ENCODE measurements around the gene MYOZ2. TPM values are rescaled to one million over a fixed set of nuclear protein-coding genes. Genes with fewer than 3 reads are reported as not detected.

MYOZ2 gene
- total RNA-seq, 1 donor from 2014 or later, result not detected

DNA sequence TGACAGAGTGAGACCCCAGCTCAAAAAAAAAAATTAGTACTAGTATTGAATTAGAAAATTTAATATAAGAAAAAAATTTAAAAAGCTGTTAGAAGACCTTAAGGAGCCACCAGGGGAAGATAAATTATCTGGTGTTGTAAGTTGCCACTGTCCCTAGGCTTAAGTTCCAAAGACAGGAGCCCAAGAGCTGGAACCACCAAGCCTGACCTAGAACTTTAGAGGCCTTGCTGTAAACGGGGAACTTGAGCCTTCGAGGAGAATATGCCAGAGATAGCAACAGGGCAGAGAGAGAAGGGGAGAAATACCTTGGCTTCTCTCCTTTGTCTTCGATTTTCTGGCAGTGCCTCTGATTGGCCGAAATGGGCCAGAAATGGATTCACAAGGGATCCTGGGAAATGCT lies 85.8 kb downstream of the MYOZ2 start:
- H3K27ac Mint-ChIP-seq, result no peak overlapping the region
- H3K36me3 Mint-ChIP-seq, result peaks cover 17% of the 10 kb centered on the region
- no peak for TF ChIP-seq EZH2 (IDR thresholded peaks at IDR 0.05)
- TF ChIP-seq CTCF (IDR thresholded peaks at IDR 0.05), result no peak
- TF ChIP-seq EZH2phosphoT487 (IDR thresholded peaks at IDR 0.05), result no peak
- no peaks in the 10 kb centered on the region for H3F3A ChIP-seq (ENCODE audit: low read depth)
- peaks cover under 1% of the 10 kb centered on the region for H3K79me2 ChIP-seq (ENCODE audit: low read depth)
- H3K9ac ChIP-seq, result no peak overlapping the region
- H3K4me3 Mint-ChIP-seq, result no peak overlapping the region
- H3K27me3 ChIP-seq, result no peaks in the 10 kb centered on the region
- H4K20me1 ChIP-seq (ENCODE audit: low read depth), result no peaks in the 10 kb centered on the region
- H3K9me3 ChIP-seq (ENCODE audit: low read depth), result no peaks in the 10 kb centered on the region
- H2AFZ ChIP-seq (replicated peaks), result no peak overlapping the region
- no peaks in the 10 kb centered on the region for H3K9me3 Mint-ChIP-seq
- no peaks in the 10 kb centered on the region for H3K27me3 Mint-ChIP-seq (ENCODE audit: insufficient read depth, low read depth)
- no peaks in the 10 kb centered on the region for H3K4me1 ChIP-seq
- no peak overlapping the region for H3K4me3 ChIP-seq
- no peak overlapping the region for H3K4me2 ChIP-seq
- no peak for DNase-seq (ENCODE audit: low spot score)
- no peaks in the 10 kb centered on the region for H3K36me3 ChIP-seq
- no peaks in the 10 kb centered on the region for H3K4me1 Mint-ChIP-seq
- H3K27ac ChIP-seq, result no peak overlapping the region

- Histone ChIP-seq H3K4me2 (no peak overlapping the region), H4K20me1 (ENCODE audit: low read depth) (no peaks in the 10 kb centered on the region), H3K4me3 (no peak overlapping the region), H3K9ac (no peak overlapping the region), H3K27me3 (no peaks in the 10 kb centered on the region), H3K9me3 (ENCODE audit: low read depth) (no peaks in the 10 kb centered on the region), H2AFZ (replicated peaks) (no peak overlapping the region), H3K79me2 (ENCODE audit: low read depth) (peaks cover 6% of the 10 kb centered on the region), H3F3A (ENCODE audit: low read depth) (no peaks in the 10 kb centered on the region), H3K27ac (no peak overlapping the region), H3K36me3 (no peaks in the 10 kb centered on the region), H3K4me1 (no peaks in the 10 kb centered on the region)
- no peaks in the 10 kb centered on the region for H3K9me3 Mint-ChIP-seq
- peaks cover 4% of the 10 kb centered on the region for H3K36me3 Mint-ChIP-seq
- H3K4me1 Mint-ChIP-seq, result no peaks in the 10 kb centered on the region
- H3K4me3 Mint-ChIP-seq, result no peak overlapping the region
- no peaks in the 10 kb centered on the region for H3K27me3 Mint-ChIP-seq (ENCODE audit: insufficient read depth, low read depth)
- no peak overlapping the region for H3K27ac Mint-ChIP-seq
- DNase-seq (ENCODE audit: low spot score), result no peak
- TF ChIP-seq CTCF (IDR thresholded peaks at IDR 0.05), result no peak
- TF ChIP-seq EZH2phosphoT487 (IDR thresholded peaks at IDR 0.05), result no peak
- TF ChIP-seq EZH2 (IDR thresholded peaks at IDR 0.05), result no peak
Measured at GRCh38 chr4:119227690-119228089, 92.1 kb downstream of the MYOZ2 start.

DNA sequence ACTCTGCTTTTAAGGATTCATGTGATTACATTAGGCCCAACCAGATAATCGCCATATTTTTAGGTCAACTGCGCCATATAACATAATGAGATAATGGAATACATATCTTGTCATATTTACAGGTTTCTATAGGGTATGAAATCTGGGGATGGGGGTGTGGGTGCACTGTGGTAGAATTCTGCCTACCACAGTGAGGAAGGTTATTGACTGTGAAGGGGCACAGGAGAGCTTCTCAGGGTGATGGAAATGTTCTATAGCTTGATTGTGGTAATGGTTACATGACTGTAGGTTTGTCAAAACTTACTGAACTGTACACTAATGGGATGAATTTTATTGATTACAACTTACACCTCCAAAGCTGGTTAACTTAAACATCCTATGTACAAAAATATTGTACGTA lies 92.8 kb downstream of the MYOZ2 start:
- Mint-ChIP-seq H3K4me1 (no peaks in the 10 kb centered on the region), H3K27me3 (ENCODE audit: insufficient read depth, low read depth) (no peaks in the 10 kb centered on the region), H3K27ac (no peak overlapping the region), H3K9me3 (no peaks in the 10 kb centered on the region), H3K4me3 (no peak overlapping the region), H3K36me3 (peaks cover 4% of the 10 kb centered on the region)
- Histone ChIP-seq H3K9me3 (ENCODE audit: low read depth) (no peaks in the 10 kb centered on the region), H3K4me3 (no peak overlapping the region), H3K79me2 (ENCODE audit: low read depth) (peaks cover 6% of the 10 kb centered on the region), H3K9ac (no peak overlapping the region), H4K20me1 (ENCODE audit: low read depth) (no peaks in the 10 kb centered on the region), H3K4me1 (no peaks in the 10 kb centered on the region), H3K4me2 (no peak overlapping the region), H3F3A (ENCODE audit: low read depth) (no peaks in the 10 kb centered on the region), H3K27me3 (no peaks in the 10 kb centered on the region), H3K27ac (no peak overlapping the region), H3K36me3 (no peaks in the 10 kb centered on the region), H2AFZ (replicated peaks) (no peak overlapping the region)
- DNase-seq (ENCODE audit: low spot score), result no peak
- no peak for TF ChIP-seq CTCF (IDR thresholded peaks at IDR 0.05)
- TF ChIP-seq EZH2 (IDR thresholded peaks at IDR 0.05), result no peak
- TF ChIP-seq EZH2phosphoT487 (IDR thresholded peaks at IDR 0.05), result no peak
